SK-N-MC (cell line): ENCODE measurements around the gene KRT36.

Experiments
- DNase-seq: peaks from one replicate; pipeline ENCODE4 v3.0.0-alpha.2; 2011; ENCODE audit warnings: low read depth, low spot score
- H3K27ac ChIP-seq: fragments of 200-600 bp; sonication (generic); 2 replicates; pipeline ENCODE4 v1.5.1; 2016; ENCODE audit warnings: mixed run types
- H3K36me3 ChIP-seq: fragments of 200-600 bp; sonication (generic); 2 replicates; pipeline ENCODE4 v1.6.1; 2017; ENCODE audit warnings: antibody characterized with exemption, low read length, mixed read lengths; ENCODE audit not compliant: insufficient read depth
- H3K4me3 ChIP-seq: fragments of 200-600 bp; sonication (generic); 2 replicates; pipeline ENCODE4 v1.5.1; 2016
- H3K9ac ChIP-seq: fragments of 200-600 bp; sonication (generic); 2 replicates; pipeline ENCODE4 v1.8.0; 2017; ENCODE audit warnings: mixed run types, mixed read lengths; ENCODE audit not compliant: insufficient read length
- H3K9me3 ChIP-seq: fragments of 200-600 bp; sonication (generic); 2 replicates; pipeline ENCODE4 v1.6.1; 2017; ENCODE audit warnings: low read depth, mild to moderate bottlenecking, antibody characterized with exemption, low read length, moderate library complexity, mixed read lengths
- EZH2 ChIP-seq: fragments of 200-600 bp; sonication (generic); IDR thresholded peaks from one replicate; pipeline ENCODE4 v1.6.1; 2017; ENCODE audit warnings: antibody characterized with exemption
- FOXP2 ChIP-seq: optimal IDR thresholded peaks from 2 replicates; pipeline ENCODE3; 2011; ENCODE audit warnings: mild to moderate bottlenecking, moderate library complexity; ENCODE audit not compliant: insufficient read depth; ENCODE audit errors: extremely low read length, control extremely low read depth
- POLR2AphosphoS5 ChIP-seq: IDR thresholded peaks from 2 replicates; pipeline ENCODE4 v1.6.1; 2012; ENCODE audit warnings: mild to moderate bottlenecking, low read depth, low read length, borderline replicate concordance

The KRT36 gene

DNA sequence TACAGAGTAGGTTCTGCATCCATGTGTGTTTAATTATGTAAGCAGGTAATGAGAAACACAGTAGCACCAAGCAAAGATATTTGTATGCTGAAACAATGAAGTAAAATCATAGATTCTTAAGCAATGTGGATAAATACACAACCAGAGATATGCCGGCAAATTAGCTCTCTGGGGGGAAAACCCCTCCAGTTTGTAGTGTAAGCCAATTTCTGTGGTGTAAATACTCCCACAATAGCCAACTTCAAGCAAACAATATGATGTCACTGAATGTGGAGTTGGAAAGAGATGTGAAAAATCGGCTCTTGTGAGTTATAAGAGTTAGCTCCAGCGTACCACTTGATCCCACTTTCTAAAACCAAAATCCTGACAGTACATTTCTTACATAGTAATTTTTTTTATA is 45.1 kb downstream of the KRT36 start:
- Histone ChIP-seq H3K36me3 (no peaks in the 10 kb centered on the region), H3K4me3 (no peak overlapping the region), H3K9ac (no peak overlapping the region), H3K9me3 (no peaks in the 10 kb centered on the region), H3K27ac (no peak overlapping the region)
- DNase-seq, result no peak
- TF ChIP-seq POLR2AphosphoS5 (no peak), EZH2 (no peak), FOXP2 (no peak)

DNA sequence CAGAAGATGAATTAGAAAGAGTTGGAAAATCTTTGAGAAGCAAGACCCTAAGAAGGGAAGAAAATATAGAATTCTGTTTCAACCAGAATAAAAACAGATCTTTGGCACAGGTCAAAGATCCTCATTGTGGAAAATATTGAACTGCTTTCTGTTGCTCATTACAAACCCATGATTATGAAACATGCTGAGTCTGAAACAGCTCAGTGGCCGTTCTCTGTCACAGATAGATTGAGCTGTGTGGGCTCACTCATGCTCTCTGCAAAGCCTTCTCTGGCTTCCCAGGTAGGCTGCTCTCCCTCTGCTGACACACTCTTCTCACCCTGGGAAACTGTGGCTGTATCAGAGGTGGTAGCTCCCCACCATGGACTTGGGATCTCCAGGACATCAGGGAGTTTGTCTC is 45.5 kb downstream of the KRT36 start:
- no peak for DNase-seq
- Histone ChIP-seq H3K4me3 (no peak overlapping the region), H3K9ac (no peak overlapping the region), H3K9me3 (no peaks in the 10 kb centered on the region), H3K36me3 (no peaks in the 10 kb centered on the region), H3K27ac (no peak overlapping the region)
- TF ChIP-seq FOXP2 (no peak), EZH2 (no peak), POLR2AphosphoS5 (no peak)

DNA sequence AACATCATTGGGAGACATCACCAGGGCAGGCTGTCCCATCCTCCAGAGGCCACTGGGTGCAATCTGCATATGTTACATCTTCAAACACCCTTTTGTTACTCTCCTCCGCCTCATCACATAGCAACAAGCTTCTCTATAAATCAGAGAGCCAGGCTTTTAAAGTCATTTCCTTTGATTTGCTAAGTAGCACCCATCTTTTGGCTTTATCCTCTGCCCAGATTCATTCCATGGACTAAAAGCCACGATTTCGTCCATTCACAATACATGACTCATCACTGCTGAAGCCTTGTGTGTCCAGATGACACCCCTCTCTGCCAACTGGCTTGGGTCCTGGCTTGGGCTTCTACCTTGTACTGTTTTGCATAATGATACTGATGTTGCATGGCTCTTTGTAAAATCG is 47.0 kb downstream of the KRT36 start:
- Histone ChIP-seq H3K4me3 (no peak overlapping the region), H3K27ac (no peak overlapping the region), H3K36me3 (no peaks in the 10 kb centered on the region), H3K9me3 (no peaks in the 10 kb centered on the region), H3K9ac (no peak overlapping the region)
- TF ChIP-seq POLR2AphosphoS5 (no peak), FOXP2 (no peak), EZH2 (no peak)
- no peak for DNase-seq

DNA sequence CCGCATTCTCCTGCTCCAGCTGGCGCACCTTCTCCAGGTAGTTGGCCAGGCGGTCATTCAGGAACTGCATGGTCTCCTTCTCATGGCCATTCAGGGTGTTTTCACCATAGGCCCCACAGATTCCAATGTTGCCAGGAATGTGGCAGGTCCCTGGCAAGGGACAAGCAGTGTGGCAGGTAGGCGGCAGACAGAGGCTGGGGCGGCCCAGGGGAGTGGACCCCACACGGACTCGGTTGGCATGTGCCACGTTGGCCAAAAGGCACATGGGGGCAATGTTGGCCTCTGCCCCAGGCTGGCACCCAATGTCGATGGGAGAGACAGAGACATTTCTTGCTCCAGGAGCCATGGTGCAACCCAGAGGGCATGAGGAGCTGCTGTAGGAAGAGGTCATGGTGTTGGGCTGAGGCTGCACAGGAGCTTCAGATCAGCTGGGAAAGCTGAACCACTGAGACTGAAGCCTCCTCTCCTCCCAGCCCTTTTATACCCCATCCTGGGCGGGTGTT is 49.1 kb downstream of the KRT36 start, which contains the start of gene KRT38:
KRT38 (minus strand) TSS at position 453 of the 503 bp plus-strand sequence; CDS start at position 391, 62 bp downstream.
- TF ChIP-seq POLR2AphosphoS5, result no peak
- no peak for TF ChIP-seq EZH2
- no peak for TF ChIP-seq FOXP2
- Histone ChIP-seq H3K36me3 (no peaks in the 10 kb centered on the region), H3K4me3 (no peak within 1 kb of the TSS), H3K27ac (no peak within 1 kb of the TSS), H3K9me3 (no peaks in the 10 kb centered on the region), H3K9ac (no peak within 1 kb of the TSS)
- DNase-seq, result no peak

DNA sequence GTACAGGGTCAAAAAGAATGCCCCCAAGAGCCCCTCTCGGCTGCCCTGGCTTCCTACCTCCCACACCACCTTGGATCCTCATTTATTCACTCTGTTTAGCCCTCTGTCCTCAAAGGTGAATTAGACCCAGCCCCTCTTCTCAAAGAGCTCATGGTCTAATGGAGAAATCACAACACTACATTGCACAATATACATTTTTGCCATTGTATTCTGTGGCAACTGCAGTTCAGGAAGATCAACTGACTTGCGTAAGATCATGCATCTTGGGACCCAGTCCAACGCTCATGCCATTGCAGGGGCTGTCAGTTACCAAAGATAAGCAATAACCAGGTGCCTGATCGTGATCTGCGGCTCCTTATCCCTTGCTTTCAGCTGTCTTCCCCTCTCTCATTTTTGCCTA is 50.3 kb downstream of the KRT36 start:
- Histone ChIP-seq H3K27ac (no peak overlapping the region), H3K9ac (no peak overlapping the region), H3K4me3 (no peak overlapping the region), H3K36me3 (no peaks in the 10 kb centered on the region), H3K9me3 (no peaks in the 10 kb centered on the region)
- TF ChIP-seq POLR2AphosphoS5 (no peak), FOXP2 (no peak), EZH2 (no peak)
- DNase-seq, result no peak

DNA sequence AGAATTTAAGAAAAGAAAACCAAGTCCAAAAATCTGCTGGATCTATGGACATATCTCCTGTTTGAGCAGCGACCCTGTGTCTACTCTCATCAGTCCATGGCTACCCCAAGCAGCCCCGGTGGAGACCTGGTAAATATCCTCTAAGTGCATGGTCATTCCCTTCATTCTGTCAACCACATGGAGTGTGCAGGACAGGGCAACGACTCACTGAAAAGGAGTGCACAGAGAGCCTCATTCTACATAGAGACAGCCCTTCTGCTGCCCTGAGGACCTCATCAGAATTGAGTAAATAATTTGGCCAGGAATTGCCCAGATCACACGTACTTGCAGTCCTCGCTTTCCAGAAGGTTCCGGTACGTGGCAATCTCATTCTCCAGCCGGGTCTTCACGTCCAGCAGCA is 51.9 kb downstream of the KRT36 start:
- no peak overlapping the region for H3K27ac ChIP-seq
- TF ChIP-seq EZH2, result no peak
- TF ChIP-seq FOXP2, result no peak
- TF ChIP-seq POLR2AphosphoS5, result no peak
- H3K4me3 ChIP-seq, result no peak overlapping the region
- no peak for DNase-seq
- H3K9ac ChIP-seq, result no peak overlapping the region
- H3K36me3 ChIP-seq, result no peaks in the 10 kb centered on the region
- H3K9me3 ChIP-seq, result no peaks in the 10 kb centered on the region

DNA sequence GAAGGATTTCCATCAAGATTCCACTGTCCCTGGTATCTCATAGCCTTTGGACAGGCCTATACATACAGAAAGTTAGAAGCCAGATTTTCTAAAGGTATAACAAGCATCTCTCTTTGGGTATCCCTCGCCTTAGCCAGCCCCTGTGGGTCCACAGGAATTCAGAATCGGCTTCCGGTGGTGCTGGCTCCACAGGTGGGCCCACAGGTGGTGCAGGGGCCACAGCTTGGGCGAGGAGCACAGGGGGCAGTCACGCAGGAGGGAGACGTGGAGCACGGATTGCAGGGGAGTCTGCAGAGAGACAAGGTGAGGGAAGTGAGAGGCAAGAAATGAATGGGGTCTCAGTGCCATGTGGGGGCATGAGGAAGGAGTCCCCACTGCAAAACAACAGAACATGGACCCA is 52.5 kb downstream of the KRT36 start:
- Histone ChIP-seq H3K9me3 (no peaks in the 10 kb centered on the region), H3K4me3 (no peak overlapping the region), H3K27ac (no peak overlapping the region), H3K9ac (no peak overlapping the region), H3K36me3 (no peaks in the 10 kb centered on the region)
- DNase-seq, result no peak
- TF ChIP-seq FOXP2, result no peak
- no peak for TF ChIP-seq EZH2
- no peak for TF ChIP-seq POLR2AphosphoS5
